DMS53 (cell line): ENCODE data around the gene SYNDIG1L.
"Not testable (repeated sequence)": the region's sequence is repeated elsewhere in the genome, so short reads cannot be mapped to it uniquely, and the experiment has no call there.

Experiments used
- DNase-seq: peaks from one replicate; lab custom pipeline; 2025; lab: John Stamatoyannopoulos, UW

SYNDIG1L gene

DNA sequence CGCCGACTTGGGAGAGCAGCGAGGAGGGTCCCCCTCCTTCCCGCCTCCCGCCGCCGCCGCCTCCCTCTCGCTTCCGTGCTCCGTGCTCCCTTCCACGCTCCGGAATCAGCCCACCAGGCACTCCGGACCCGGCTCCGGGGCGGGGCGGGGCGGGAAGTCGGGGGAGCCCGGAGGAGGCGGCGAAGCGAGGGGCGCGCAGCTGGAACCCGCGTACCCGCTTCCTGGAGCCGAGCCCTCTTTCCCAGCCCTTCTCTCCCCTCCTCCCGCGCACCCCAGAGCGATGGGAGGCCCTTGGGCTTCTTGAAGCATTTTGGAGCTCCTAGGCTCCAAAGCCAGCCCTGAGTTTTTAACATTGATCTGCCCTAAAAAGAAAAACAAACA lies at the start of gene SYNDIG1L:
Gene SYNDIG1L, minus strand, starts transcription at position 9 of the 381 bp plus-strand sequence. CDS start 16,466 bp downstream, outside the sequence.
- DNase-seq: no peak

- DNase-seq: no peak
Measured at GRCh38 chr14:74475678-74476077, 49.7 kb upstream of the SYNDIG1L start.

GRCh38 chr14:74474376-74474775 lies 48.4 kb upstream of the SYNDIG1L start:
- no peak for DNase-seq

- DNase-seq: no peak
Measured at GRCh38 chr14:74472601-74473000, 46.6 kb upstream of the SYNDIG1L start.

GRCh38 chr14:74469548-74470518 lies 43.8 kb upstream of the SYNDIG1L start:
- DNase-seq: no peak

DNA sequence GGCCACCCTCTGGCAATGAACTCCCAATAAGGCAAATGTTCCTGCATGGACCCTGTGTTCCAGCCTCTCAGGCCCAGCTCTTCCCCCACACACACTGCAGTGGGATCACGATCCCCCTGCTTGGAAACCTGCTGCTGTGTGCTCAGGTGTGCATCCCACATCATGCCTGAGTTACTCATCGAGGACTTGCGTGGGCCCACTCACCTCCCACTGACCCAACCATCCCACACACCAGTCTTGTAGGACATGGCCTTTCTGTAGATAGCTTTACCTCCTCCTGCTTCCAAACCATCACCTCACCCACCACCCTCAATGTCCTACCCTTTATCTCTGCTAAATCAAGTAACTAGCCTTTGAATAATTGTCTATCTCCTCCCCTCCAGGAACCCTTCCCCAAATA lies 42.5 kb upstream of the SYNDIG1L start:
- DNase-seq: no peak

DNA sequence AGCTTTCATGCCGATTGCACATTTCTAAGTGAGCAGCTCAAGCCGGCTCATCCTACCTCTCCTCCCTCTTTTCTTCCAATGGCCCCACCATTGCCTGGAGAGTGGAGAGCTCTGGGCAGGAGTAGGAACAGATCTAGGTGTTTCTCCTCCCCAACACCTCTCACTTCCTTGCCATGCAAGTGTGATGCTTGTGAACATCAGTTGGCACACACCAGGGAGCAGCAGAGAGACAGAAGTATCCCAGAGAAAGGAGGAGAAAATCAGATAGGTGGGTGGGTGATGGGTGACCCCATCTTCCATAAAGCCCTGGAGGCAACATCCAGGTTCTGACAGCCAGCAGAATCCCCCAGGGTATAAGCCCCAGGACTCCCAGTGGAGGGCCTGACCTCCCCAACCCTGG lies 39.3 kb upstream of the SYNDIG1L start:
- no peak for DNase-seq

DNA sequence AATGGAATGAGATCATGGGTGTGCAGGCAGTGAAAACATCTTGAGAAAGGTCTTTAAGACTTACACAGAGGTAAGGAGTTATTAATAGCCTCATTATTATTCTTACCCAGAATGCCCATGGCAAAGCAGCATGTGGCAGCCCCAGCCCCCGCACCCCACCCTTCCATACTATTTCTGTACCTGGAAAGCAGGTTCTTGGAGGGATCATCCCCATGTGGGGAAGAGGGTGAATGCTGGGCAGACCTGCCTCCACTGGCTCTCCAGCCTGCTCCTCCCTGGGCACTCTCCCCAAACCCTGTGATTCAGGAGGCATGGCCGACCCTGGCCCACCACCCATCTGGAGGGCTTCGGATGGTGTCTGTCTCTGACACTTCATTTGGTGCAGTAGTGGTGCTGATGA lies 38.8 kb upstream of the SYNDIG1L start:
- no peak for DNase-seq

DNA sequence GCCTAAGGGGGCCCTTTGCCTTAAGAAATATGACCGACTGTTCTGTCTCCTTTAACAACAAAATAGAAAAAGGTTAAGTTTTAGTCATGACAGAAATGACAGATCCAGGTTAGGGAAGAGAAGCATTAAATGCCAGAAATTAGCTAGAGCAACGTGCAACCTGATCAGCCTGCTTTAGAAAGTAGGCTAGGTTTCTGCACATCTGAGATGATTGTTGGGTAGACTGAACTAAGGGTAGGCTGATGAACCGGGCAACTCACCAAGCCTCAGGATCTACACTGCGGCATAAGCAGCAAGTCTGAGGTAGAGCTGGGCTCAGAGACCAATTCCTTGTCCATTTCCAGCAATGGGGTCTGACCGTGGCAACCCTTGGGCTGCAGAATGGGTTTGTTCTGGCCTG lies 37.7 kb upstream of the SYNDIG1L start:
- DNase-seq: no peak

DNA sequence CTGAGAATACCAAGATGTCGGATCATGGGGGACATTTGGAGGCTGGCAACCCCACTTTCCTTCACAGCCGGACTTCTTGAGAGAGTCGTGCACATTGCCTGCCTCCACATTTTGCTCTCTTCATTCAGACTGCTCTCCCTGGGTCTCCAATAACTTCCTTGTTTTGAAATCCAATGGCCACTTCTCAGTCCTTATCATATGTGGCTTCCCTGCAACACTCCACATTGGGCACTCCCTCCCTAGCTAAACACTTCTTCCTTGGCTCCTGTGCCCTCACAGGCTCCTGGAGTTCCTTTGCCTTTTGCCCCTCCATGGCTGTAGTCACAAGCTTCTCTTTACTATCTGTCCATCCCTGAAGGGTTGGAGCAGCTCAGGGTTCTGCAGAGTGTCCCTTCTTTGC lies 37.0 kb upstream of the SYNDIG1L start:
- no peak for DNase-seq

DNA sequence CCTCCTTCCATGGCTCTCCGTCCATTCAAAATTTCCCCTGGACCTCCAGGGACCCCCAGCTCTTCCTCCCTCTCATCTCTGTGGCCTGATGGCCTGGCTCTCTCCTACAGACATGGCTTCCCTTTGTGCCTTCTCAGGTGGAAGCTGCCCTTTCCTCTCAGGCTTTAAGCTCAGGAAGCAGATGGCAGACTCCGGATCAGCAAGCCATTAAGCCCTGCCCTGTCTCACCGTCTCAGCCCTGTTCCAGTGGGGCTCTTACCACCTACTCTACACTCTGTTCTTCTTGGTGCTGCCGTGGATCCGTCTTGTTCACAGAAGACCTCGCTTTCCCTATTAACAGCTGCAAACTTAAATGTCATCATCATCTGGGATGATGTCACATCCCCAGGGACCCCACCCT lies 34.0 kb upstream of the SYNDIG1L start:
- DNase-seq: no peak

DNA sequence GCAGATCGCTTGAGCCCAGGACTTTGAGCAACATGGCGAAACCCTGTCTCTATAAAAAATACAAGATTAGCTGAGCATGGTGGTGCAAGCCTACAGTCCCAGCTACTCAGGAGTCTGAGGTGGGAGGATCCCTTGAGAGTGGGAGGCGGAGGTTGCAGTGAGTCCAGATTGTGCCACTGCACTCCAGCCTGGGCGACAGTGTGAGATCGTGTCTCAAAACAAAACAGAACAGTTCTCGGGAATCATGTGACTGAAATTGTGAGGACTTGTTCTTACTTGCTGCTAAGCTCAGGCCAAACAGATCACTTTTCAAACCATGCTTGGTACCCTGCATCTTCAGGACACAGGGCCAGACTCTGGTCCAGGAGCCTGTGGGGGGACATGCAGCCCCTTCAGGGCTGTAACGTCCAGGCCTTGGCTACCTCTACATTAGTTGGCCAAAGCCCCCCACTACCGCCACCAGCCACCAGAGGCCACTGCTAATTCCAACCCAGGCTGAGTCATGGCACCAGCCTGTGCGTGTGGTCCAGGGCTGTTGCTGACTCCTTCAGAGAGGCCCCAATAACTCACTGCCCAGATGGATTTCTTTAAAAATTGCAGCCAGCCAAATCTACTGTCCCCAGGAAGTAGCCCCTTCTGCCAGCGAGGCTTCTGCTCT lies 33.4 kb upstream of the SYNDIG1L start:
- DNase-seq: peak; percentile 43

DNA sequence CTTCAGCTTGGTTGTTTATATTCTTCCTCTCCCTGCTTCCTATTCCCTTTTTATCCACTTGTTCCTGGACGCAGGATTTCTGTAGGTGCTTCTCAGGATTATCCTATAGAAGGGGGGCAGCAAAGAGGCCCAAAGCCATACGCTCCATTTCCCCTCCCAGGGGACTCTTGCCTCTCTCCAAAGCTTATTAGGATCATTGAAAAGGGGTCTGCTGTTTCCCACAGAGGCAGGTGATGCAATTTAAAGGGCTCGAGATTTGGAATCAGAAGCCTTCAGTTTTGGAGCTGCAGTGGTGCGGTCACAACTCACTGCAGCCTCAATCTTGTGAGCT lies 31.5 kb upstream of the SYNDIG1L start:
- DNase-seq: no peak

DNA sequence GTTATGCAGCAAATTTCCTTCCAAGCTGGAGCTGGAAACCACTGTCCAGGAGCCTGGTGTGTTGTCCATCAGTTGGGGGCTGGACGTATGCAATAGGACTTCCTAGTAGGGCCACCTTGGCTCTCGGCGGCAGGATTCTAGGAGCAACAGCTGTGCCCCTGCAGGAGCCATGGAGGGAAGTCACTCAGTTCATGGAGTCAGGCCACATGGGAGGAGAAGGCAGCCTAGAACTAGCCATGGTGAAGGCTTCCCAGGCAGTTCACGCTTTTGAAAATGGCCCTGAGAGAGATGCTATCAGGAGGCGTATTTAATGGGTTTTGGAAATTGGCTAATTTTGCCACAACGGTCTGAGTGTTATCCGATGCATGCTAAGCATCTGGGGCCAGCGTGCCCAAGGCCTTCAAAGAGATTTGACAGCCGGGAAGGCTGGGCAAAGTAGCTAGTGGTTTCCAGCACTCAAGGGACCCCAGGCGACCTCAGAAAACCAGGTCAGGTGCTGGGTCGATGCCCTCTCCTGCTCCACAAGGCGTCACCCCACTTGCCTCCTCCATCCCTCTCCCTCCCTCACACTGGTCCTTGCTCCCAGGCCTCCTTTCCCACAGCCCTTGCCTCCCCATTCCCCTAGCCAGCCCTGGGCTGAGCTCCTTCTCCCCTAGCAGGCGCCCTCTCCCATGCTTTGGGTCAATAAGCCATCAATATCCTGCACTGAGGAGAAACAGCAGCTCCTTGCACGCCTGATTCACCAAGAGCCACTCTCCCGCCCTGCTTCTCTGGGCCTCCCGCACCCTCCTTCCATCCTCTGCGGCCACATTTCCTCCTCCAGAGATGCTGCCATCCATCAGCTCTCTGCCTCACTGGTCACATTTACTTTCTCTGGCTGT lies 30.9 kb upstream of the SYNDIG1L start:
- DNase-seq: no peak

DNA sequence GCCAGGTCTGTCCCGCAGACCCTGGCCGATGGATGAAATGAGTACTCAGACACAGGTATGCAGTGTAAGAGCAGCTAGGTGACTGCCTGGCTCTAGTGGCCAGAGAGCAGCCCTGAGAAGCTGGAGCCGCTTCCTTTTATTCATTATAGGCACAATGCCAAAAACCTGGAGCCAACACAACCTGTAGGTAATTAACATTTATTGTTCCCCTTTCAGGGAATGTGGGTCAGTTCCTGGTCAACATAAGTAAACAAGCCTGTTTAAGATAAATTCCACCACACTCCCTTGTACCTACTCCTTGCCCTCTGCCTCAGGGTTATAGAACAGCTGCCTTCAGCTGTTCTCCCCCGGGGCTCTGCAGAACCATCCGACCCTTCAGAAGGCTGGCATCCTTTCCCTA lies 28.4 kb upstream of the SYNDIG1L start:
- not testable (repeated sequence) for DNase-seq

DNA sequence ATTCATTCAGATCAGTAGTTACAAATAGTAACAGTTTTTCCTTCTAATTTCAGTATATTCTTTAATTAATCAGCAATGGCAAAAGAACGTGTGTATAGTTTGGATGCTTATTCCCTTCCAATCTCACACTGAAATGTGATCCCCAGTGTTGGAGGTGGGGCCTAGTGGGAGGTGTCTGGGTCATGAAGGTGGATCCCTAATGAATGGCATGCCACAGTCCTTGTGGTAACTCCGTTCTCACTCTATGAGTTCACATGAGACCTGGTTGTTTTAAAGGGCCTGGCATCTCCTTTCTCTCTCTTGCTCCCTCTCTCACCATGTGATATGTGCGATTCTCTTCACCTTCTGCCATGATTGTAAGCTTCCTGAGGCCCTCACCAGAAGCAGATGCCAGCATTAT lies 18.9 kb upstream of the SYNDIG1L start:
- no peak for DNase-seq

DNA sequence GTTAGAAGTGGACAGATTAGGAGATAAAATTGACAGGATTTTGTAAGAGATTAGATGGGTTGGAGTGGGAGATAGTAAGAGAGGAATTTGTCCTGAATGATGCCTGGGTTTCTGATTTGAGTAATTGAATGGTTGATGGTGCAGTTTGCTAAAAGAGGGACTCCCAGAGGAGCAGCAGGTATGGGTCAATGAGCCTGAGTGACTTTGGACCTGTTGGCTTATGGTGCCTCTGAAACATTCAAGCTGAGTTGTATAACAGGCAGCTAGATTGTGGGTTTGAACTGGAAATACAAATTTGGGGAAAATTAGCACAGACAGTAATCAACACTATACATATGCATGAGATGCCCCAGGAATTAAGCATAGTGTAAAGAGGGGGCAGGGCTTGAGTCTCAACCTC lies 16.7 kb upstream of the SYNDIG1L start:
- no peak for DNase-seq

- DNase-seq: no peak
Measured at GRCh38 chr14:74441113-74441512, 15.1 kb upstream of the SYNDIG1L start.

- no peak for DNase-seq
Measured at GRCh38 chr14:74438351-74438915, 12.4 kb upstream of the SYNDIG1L start.

GRCh38 chr14:74437496-74438053 lies 11.6 kb upstream of the SYNDIG1L start:
- no peak for DNase-seq

DNA sequence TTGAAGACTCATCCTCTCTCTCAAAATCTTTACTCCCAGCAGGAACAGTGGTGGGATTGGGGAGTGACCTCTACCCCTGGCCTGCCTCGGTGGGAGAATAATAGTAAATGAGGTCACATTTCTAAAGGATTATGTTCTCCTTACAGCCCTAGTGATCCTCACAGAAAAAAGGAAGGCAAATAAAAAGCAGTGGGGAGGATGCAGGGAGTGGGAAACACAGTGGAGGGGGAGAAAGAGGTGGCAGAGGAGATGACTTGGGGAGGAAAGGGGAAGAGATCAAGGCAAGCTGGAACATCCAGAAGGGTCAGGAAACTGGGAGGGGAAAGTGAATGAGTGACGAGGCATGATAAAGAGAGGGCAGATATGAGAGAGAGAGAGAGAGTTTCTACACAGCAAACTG lies 8.3 kb upstream of the SYNDIG1L start:
- no peak for DNase-seq

DNA sequence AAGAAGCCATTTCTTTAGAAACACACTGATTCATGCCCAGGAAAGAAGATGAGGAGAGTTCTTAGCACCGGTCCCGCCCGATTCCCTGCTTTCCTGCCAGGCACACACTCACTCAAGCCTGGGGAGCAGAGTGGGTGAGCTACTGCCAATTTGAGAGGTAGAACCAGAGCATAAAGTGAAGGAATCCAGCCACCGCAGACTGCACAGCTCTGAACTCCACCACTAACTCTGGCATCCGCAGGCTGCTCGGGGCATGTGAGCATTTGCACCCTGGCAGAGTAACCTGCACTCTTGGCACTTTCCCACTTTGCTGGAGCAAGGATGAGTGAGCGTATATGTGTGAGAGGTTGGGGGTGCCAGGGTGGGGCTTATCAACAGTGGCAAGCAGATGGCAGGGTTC lies 4.0 kb upstream of the SYNDIG1L start:
- DNase-seq: no peak
